GM12872 (cell line): ENCODE data around the gene EPB41L2.

Experiments
- CTCF ChIP-seq: IDR thresholded peaks from 3 replicates; pipeline ENCODE4 v1.5.1; 2011; ENCODE audit warnings: low read depth, mild to moderate bottlenecking, low read length, moderate library complexity; ENCODE audit not compliant: insufficient read depth

EPB41L2 gene

GRCh38 chr6:130932921-130933320 lies 130.1 kb downstream of the EPB41L2 start:
- no peak for TF ChIP-seq CTCF

GRCh38 chr6:130932438-130932837 lies 130.6 kb downstream of the EPB41L2 start:
- TF ChIP-seq CTCF: no peak

GRCh38 chr6:130931683-130932082 lies 131.4 kb downstream of the EPB41L2 start:
- TF ChIP-seq CTCF: no peak

GRCh38 chr6:130929036-130929678 lies 133.9 kb downstream of the EPB41L2 start:
- TF ChIP-seq CTCF: no peak

GRCh38 chr6:130928158-130928912 lies 134.7 kb downstream of the EPB41L2 start:
- no peak for TF ChIP-seq CTCF

GRCh38 chr6:130927305-130927704 lies 135.7 kb downstream of the EPB41L2 start:
- no peak for TF ChIP-seq CTCF

GRCh38 chr6:130923350-130923749 lies 139.7 kb downstream of the EPB41L2 start:
- TF ChIP-seq CTCF: no peak
